ENCODE results near the gene LRRTM2.
"Not testable (repeated sequence)": the region's sequence is repeated elsewhere in the genome, so short reads cannot be mapped to it uniquely, and the experiment has no call there.

LRRTM2 gene

DNA sequence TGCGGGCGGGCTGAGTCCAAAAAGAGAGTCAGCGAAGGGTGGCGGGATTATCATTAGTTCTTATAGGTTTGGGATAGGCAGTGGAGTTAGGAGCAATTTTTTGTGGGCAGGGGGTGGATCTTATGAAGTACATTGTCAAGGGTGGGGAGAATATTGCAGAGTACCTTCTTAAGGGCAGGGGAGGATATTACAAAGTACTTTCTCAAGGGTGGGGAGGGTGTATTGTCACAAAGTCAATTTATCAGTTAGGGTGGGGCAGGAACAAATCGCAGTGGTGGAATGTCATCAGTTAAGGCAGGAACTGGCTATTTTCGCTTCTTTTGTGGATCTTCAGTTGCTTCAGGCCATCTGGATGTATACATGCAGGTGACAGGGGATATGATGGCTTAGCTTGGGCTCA, 40.3 kb downstream of the LRRTM2 start:
- DNase-seq = not testable (repeated sequence)

DNA sequence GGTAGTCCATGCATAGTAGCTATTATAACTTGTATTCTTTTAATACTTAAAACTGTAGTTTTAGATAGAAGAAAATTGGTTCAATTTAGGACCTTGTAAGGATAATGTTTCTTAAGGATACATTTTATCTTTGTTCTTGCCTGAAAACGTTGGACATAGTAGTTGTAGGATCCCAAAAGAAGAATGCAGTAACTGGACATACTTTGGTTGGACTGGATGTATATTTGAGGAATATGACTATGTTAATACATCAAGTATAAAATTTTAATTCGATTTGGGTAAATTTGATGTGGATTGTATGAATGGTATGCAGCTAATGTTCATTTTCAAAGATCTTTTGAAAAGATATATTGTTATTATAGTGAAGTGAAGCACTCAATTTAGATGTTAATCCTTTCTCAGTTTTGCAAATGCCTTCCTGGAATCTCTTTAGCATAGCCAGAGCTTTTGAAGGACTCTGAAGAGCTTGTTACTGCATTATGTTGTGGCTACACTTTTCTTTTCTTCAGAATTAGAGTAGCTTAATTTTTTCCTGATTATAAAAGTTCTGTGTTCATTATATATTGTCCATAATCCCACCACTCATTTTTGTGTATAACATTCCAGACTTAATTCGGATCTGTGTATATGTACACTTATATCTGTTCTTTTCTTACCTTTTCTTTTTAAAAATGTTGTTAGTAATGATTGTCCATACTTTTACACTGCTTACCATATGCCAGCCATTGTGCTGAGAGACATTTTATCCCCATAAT, 41.2 kb downstream of the LRRTM2 start:
- DNase-seq = no peak

DNA sequence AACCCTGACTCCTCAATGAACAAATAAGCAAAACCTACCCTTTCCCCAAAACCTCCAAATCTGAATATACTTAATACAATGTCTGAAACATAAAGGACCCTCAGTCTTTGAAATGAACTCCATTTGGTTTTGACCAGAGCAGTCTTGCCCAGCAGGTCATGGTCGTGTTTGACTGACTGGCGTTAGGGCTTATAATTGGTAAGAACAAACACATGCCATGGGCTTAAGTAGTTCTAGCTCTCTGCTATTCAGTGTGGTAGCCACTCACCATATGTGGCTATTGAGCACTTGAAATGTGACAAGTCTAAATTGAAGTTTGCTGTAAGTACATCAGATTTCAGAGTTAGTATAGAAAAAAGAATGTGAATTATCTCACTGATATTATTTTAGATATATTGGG, 42.1 kb downstream of the LRRTM2 start:
- no peak for DNase-seq

DNA sequence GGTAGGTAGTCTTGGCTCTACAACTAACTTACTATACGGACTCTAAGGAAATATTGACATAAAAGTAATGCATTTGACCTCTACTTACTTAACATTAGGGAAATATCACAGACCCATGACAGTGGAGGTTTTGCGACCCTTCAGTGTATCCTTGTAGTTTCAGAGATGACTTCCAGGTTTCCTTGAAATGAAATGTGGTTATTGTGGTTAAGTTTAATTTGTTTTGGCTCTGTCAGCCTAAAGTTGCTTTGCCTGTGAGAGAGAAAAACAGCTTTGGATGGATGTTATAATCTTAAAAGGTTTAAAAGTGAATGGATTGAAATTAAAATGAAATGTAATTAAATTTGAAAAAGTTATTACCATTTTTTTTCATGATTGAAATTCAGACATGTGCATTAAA, 42.9 kb downstream of the LRRTM2 start:
- DNase-seq = no peak

GRCh38 chr5:138831703-138832102, 43.4 kb downstream of the LRRTM2 start:
- no peak for DNase-seq

- no peak for DNase-seq
Measured at GRCh38 chr5:138829341-138829740, 45.8 kb downstream of the LRRTM2 start.

- no peak for DNase-seq
Measured at GRCh38 chr5:138828556-138828955, 46.6 kb downstream of the LRRTM2 start.

- DNase-seq = no peak
Measured at GRCh38 chr5:138824924-138825863, 49.9 kb downstream of the LRRTM2 start.

- no peak for DNase-seq
Measured at GRCh38 chr5:138824516-138824915, 50.6 kb downstream of the LRRTM2 start.

GRCh38 chr5:138820695-138821094, 54.4 kb downstream of the LRRTM2 start:
- DNase-seq = no peak

GRCh38 chr5:138819081-138819480, 56.1 kb downstream of the LRRTM2 start:
- DNase-seq = no peak
